Putamen (tissue), 1 donor: ENCODE data around the gene HINFP.
"Not testable (repeated sequence)": the region's sequence is repeated elsewhere in the genome, so short reads cannot be mapped to it uniquely, and the experiment has no call there.

Experiments used
- DNase-seq: peaks from one replicate; pipeline ENCODE4 v3.0.0-alpha.2; 2016; ENCODE audit warnings: low spot score

The HINFP gene

GRCh38 chr11:119117004-119117706 lies 4.2 kb upstream of the HINFP start:
- DNase-seq, result no peak

- no peak for DNase-seq
Measured at GRCh38 chr11:119118227-119118626, 3.2 kb upstream of the HINFP start.

DNA sequence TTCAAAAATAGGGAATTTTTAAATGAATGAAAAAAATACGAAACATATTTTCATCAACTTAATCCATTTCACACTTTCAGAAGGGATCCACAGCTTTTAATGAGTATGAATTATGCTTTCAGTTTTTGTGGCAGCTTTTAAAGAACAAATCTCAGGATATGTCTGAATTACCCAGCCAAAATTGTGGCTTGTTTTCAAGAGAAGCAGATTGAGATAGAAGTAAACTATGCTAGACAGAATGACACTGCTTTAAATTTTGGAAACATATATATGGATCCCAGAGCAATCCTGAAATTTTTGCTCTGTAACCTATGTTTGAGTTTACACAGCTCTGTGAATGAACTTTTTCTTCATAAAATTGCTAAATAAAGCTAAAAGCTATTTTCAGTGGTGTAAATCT lies 2.4 kb upstream of the HINFP start:
- DNase-seq, result no peak

- DNase-seq, result no peak
Measured at GRCh38 chr11:119120639-119121007, 757 bp upstream of the HINFP start.

- DNase-seq, result no peak
Measured at GRCh38 chr11:119121811-119122124, 388 bp downstream of the HINFP start.

DNA sequence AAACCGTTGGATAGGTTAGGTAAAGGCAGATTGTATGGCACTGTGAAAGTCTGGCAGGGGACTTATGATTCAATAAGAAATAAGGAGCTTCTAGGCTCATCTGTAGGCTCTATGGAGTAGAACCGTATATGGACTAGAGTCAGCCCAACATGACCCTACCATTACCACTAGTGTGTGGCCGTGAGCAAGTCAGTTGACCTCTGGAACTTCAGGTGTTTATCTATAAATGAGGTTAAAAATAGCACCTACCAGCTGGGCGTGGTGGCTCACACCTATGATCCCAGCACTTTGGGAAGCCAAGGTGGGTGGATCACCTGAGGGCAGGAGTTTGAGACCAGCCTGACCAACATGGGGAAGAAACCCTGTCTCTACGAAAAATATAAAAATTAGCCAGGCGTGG lies 4.4 kb downstream of the HINFP start:
- no peak for DNase-seq

DNA sequence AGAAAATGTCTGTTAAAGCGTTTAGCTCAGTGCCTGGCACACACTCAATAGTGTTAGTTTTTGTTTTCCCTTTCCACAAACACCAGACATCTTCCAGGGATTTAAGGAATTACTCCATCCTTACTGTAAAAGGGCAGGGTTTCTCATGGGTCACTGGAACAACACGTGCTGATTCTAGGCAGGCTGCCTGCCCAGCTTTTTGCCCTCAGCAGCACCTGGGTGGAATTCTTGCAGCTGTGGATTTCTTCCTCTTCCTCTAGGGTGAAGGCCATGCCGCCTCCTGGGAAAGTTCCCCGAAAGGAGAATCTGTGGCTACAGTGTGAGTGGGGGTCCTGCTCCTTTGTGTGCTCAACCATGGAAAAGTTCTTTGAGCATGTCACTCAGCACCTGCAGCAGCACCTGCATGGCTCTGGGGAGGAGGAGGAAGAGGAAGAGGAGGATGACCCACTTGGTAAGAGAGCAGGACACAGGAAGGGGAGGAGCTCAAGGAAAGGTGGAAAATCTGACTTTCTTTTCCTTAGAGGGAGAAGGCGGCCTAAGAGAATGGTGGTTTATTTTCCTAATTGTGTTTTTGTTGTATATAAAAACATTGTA lies 5.4 kb downstream of the HINFP start:
- DNase-seq, result no peak

- DNase-seq, result no peak
Measured at GRCh38 chr11:119130662-119131061, 9.3 kb downstream of the HINFP start.

- no peak for DNase-seq
Measured at GRCh38 chr11:119134389-119134978, 13.1 kb downstream of the HINFP start.

DNA sequence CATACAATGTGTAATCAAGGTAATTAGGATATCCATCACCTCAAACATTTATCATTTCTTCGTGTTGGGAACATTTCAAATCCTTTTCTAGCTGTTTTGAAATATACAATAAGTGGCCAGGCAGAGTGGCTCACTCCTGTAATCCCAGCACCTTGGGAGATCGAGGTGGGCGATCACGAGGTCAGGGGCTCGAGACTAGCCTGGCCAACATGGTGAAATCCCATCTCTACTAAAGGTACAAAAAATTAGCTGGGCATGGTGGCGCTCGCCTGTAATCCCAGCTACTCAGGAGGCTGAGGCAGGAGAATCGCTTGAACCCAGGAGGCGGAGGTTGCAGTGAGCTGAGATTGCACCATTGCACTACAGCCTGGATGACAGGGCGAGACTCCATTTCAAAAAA lies 17.9 kb downstream of the HINFP start:
- DNase-seq, result not testable (repeated sequence)

- DNase-seq, result no peak
Measured at GRCh38 chr11:119144825-119145486, 23.6 kb downstream of the HINFP start.

DNA sequence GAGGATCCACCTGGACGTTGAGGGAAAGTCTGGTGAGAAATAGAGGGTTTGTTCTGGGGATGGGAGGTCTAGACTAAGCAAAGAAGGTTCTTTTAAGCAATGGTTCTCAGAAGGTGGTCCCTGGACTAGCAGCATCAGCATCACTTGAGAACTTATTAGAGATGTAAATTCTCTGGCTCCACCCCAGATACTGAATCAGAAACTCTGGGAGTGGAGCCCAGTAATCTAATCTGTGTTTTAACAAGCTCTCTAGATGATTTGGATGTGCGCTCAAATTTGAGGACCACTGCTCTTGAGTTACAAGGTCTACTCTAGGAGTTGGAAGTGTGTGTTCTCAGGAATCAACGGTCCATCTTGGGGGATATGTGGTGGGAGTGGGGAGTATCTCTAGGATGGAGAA lies 24.2 kb downstream of the HINFP start:
- DNase-seq, result no peak

DNA sequence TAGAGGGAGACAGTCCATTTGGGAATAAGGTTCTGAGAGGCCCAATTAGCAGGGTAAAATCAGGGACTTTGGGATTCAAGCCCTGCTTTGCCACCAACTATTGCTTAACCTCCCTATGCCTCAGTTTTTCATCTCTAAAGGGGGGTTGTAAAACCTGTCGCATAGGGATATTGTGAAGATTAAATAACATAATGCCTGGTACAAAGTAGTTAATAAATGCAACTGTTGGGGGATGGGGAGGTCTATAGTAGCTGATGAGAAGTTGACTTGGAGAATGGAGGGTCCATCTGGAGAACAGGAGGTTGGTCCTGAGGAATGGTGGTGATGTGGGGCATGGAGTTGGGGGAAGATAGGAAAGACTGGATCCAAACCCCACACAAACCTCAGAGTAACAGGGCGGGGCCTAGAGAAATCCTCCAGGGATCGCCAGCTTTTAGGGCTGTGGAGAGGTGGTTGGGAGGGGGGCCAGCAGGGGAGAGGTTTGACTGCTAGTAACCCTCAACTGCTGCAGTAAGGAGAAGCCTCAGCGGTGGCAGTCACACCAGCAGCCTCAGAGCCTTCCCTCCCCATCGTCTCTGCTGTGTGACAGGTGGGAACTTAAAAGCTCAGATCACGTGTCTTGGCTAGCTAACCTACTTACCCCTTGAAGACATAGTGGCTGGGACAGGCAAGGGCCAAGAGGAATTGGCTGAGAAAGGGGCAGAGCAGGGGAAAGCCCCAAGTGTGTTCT lies 26.4 kb downstream of the HINFP start:
- DNase-seq, result no peak

DNA sequence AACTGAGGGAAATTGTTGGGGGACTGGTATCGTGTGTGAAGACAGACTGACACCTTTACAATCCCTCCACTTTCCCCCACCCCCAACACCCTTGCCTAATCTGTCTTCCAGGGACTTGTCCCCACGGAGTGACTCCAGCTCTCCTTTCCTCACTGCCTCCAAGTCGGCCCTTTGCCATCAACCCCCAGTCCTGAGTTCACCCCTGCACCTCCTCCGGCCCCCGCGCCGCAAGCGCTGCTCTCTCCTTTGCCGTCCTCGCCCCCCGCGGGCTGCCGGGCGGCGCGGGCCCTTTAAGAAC lies 27.3 kb downstream of the HINFP start:
- no peak for DNase-seq

DNA sequence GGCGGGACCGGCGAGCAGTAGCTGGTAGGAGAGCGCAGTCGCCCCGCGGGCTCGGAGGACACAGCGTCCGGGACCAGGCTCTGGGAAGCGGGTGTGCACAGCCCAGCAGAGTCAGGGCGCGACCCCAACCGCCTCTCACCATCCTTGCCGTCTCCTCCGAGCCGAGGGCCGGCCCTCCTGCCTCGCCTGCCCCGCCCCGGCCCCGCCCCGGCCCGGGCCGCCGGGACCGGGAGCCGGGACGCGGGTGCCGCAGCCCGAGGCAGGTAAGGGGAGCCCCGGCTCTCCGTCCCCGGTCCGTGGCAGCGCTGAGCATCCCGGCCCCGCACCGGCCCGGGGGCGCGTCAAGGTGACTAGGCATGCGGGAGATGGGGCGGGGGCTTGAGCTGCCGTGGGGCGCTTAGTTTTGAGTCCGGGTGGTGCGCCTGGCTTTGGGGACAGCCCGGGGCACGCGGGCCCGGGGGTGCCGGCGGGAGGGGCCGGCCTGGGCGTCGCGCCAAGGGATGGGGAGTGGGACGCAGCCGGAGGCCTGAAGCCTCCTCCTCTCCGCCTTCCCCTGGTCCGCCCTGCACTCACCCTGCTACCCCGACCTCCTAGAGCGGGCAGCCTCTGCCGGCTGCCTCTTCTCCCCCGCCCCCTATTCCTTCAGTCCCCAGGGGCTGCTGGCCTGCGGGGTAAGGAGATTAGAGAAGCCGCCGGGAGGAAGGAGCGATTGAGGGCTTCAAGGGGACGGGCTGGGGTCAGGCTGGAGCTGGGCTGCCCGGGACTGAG lies 27.8 kb downstream of the HINFP start, which contains the start of gene ABCG4:
Gene ABCG4, plus strand, starts transcription at position 35 of the 768 bp plus-strand sequence. CDS start 914 bp downstream, outside the sequence.
- DNase-seq, result no peak

DNA sequence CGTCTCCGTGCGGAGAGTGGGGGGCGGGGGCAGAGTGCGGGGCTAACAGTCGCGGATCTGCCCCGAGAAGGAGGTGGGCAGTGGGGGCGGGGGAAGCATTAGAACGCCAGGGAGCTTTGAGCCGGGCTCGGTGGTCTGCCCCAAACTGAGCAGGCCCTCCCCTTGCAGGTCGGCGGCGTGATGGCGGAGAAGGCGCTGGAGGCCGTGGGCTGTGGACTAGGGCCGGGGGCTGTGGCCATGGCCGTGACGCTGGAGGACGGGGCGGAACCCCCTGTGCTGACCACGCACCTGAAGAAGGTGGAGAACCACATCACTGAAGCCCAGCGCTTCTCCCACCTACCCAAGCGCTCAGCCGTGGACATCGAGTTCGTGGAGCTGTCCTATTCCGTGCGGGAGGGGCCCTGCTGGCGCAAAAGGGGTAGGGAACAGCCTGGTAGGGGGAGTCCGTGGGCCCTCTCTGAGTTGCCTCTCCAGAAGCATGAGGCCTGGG lies 28.5 kb downstream of the HINFP start:
- DNase-seq, result no peak

GRCh38 chr11:119152043-119152442 lies 30.7 kb downstream of the HINFP start:
- no peak for DNase-seq

GRCh38 chr11:119152604-119153003 lies 31.2 kb downstream of the HINFP start:
- DNase-seq, result no peak

GRCh38 chr11:119153049-119153818 lies 31.9 kb downstream of the HINFP start:
- no peak for DNase-seq

DNA sequence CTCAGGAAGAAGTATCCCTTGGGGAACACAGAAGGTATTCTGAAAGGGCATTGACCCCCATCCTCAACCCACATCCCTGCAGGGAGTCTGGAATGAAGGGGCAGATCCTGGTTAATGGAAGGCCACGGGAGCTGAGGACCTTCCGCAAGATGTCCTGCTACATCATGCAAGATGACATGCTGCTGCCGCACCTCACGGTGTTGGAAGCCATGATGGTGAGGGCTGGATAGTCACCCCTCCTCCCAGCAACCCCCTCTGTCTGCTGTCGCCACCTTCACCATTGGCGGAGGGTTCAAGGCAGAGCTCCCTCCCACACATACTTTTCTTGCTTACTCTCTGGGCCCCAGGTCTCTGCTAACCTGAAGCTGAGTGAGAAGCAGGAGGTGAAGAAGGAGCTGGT lies 32.8 kb downstream of the HINFP start:
- no peak for DNase-seq
